GM12864 (cell line): ENCODE results near the gene C2orf81.
"Not testable (repeated sequence)": the region's sequence is repeated elsewhere in the genome, so short reads cannot be mapped to it uniquely, and the experiment has no call there.

ENCODE experiments used
- DNase-seq: peaks from one replicate; pipeline ENCODE4 v3.0.0-alpha.2; 2011; ENCODE audit warnings: low read depth
- H3K4me3 ChIP-seq: 2 replicates; pipeline ENCODE4 v1.5.1; 2011; ENCODE audit warnings: mild to moderate bottlenecking, low read depth, low read length, control low read depth
- TF ChIP-seq, protein P1 (sequence below): IDR thresholded peaks from 2 replicates; pipeline ENCODE4 v1.5.1; 2011; ENCODE audit warnings: low read depth, mild to moderate bottlenecking, moderate library complexity, low read length, control low read depth, inconsistent platforms; ENCODE audit errors: missing control alignments

Gene C2orf81

DNA sequence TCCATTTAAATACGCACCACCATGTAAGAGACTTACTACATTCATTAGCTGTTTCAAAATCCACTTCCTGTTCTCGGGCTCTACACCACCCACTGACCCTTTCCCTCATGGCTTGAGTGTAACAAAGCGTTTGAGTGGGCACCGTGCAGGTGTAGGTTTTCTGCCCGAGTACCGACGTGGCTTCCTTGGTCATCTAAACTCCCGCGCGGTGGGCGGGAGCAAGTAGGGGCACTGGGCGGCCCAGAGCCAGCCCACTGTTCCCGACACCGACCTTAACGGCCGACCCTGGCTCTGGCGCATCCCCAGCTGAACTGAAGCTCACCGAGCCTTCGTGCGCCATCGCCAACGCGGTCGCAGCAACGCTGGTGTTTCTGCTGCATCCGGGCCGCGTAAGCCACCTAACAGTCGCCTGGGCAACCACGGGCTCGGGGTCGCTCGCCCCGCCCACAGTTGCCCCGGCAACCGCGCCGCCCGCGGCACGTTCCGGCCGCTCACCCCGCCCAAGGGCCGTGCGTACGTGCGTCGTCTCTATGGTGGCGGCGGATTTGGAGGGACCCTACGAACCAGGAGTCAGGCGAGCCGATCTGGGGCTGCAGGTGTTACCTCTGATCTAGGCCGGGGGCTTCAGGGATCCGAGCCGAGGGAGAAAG lies at the start of gene C2orf81, which contains the start of gene WDR54:
C2orf81 (minus strand) TSS at position 399 of the 650 bp plus-strand sequence; CDS start at position 340, 59 bp downstream.
WDR54 (plus strand) TSS at position 510 of the 650 bp plus-strand sequence. CDS start 424 bp downstream, outside the sequence.
- TF ChIP-seq, protein P1, sequence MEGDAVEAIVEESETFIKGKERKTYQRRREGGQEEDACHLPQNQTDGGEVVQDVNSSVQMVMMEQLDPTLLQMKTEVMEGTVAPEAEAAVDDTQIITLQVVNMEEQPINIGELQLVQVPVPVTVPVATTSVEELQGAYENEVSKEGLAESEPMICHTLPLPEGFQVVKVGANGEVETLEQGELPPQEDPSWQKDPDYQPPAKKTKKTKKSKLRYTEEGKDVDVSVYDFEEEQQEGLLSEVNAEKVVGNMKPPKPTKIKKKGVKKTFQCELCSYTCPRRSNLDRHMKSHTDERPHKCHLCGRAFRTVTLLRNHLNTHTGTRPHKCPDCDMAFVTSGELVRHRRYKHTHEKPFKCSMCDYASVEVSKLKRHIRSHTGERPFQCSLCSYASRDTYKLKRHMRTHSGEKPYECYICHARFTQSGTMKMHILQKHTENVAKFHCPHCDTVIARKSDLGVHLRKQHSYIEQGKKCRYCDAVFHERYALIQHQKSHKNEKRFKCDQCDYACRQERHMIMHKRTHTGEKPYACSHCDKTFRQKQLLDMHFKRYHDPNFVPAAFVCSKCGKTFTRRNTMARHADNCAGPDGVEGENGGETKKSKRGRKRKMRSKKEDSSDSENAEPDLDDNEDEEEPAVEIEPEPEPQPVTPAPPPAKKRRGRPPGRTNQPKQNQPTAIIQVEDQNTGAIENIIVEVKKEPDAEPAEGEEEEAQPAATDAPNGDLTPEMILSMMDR: no peak
- DNase-seq: peak; percentile 77
- peak within 1 kb of the TSS; percentile 86 for H3K4me3 ChIP-seq

DNA sequence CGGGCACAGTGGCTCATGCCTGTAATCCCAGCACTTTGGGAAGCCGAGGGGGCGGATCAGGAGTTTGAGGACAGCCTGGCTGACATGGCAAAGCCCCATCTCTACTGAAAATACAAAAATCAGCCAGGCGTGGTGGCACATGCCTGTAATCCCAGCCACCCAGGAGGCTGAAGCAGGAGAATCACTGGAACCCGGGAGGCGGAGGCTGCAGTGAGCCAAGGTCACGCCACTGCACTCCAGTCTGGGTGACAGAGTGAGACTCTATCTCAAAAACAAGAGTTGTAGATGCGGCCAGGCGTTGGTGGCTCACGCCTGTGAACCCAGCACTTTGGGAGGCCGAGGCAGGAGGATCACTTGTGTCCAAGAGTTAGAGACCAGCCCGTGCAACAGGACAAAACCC lies 49.3 kb upstream of the C2orf81 start:
- H3K4me3 ChIP-seq, DNase-seq: not testable (repeated sequence)

DNA sequence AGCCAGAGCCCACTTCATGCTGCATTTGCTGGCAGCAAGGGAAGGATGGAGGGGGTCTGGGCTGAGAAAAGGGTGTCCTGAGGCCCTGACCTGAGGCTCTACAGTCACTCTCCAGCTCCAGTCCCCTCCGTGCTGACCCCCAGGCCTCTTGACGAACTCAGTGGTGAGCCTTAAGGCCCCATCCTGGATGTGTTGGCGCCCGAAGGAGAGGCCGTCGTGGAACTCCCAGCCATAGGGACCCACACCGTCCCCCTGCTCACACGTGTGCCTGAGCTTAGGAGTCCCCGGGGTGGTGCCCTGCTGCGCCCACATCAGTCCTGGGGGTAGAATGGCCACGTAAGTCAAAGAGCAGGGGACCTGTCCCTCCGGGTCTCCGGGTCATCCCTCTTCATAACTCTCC lies 43.0 kb upstream of the C2orf81 start:
- H3K4me3 ChIP-seq: peak overlapping the region; percentile 86
- no peak for DNase-seq
- TF ChIP-seq, protein P1: no peak

DNA sequence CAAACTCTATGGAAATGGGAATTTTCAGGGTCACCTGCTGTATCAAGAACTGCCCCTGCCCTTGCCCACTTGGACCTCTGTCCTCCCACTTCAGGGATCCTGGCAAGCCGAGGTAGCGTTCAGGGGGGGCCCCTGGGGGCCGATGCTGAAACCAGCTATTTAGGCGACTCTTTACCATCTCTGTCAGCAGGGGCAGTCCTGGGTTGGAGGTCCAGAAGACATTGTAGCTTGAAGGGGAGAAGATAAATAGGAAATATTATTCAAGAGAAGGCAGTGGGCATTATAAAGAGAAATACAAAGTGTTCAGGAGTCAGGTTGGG lies 41.3 kb upstream of the C2orf81 start:
- TF ChIP-seq, protein P1: no peak
- no peak overlapping the region for H3K4me3 ChIP-seq
- DNase-seq: no peak

DNA sequence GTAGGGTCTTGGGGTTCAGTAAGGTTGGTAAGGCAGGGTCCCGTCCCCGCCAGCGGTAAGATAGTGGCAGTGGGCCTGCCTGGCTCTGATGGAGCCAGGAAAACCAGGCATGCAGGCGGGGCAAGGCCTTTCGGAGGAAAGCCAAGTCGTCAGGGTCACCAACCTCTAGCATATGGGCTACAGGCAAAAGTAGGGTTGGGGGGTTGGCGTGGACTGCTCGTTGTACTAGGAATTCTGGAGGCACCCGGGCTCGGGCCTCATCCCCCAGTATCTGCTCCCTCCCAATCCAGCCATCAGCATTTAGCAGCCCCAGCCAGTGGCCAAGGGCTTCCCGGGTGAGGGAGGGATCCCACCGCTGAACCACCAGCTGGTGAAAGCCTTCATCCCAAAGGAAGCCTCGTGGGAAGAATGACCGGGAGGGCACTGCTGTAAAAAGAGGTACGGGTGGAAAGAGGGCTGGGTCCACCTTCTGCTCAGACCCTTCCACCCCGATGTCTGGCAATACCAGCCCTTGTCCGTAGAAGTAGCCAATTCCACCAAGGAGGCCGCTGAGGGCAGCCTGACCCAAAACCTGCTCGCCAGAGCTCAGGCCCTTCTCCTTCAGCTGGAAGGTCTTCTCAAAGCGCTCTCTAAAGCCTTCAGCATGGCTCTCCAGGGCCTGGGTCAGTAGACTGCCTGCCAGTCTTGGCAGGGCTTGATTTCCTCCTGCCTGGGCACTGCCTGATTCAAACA lies 40.8 kb upstream of the C2orf81 start:
- TF ChIP-seq, protein P1: no peak
- no peak overlapping the region for H3K4me3 ChIP-seq
- no peak for DNase-seq

DNA sequence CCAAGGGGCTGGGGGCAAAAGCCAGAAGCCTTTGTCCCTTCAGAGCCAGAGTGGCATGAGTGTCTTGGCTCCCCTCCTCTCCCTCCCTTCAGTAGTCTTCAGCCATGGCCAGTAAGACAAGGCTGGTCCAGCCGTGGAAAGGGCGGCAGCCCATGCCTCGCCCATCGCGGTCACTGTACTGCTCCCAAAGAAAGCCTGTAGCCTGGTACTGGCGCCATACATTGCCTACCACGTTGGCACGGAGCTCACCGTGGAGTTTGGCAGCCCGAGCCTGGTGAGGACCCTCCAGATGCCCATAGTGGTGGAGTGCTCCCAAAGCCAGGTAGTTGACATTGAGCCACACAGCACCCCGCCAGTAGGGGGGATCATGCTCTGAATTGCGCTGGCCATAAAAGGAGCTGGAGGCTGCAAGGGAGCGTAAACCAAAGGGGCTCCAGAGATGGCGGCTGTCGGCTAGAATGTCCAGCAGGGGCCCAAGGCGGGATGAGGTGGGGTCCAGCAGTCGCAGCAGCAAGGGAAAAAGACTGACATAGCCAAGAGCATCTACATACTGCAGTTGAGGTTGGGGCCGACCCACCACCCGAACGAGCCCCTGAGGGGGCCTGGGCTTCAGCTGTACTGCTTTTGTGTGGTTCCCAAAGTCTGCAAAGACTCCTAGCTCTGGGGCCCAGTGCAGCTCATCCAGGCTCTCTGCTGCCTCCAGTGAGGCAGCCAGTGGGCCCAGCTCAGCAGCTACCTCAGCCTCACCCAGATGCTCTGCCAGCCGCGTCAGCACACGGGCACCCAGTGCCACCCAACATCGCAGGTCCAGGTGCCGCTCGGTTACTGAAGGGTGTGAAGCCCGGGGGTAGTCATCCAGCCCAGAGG lies 40.0 kb upstream of the C2orf81 start:
- TF ChIP-seq, protein P1: peak; percentile 35
- no peak for DNase-seq
- no peak overlapping the region for H3K4me3 ChIP-seq

DNA sequence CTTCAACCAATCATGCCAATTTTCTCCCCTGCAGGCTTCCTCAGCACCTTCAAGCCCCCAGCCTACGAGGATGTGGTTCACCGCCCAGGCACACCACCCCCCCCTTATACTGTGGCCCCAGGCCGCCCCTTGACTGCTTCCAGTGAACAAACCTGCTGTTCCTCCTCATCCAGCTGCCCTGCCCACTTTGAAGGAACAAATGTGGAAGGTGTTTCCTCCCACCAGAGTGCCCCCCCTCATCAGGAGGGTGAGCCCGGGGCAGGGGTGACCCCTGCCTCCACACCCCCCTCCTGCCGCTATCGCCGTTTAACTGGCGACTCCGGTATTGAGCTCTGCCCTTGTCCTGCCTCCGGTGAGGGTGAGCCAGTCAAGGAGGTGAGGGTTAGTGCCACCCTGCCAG lies 38.8 kb upstream of the C2orf81 start:
- H3K4me3 ChIP-seq, DNase-seq: not testable (repeated sequence)

DNA sequence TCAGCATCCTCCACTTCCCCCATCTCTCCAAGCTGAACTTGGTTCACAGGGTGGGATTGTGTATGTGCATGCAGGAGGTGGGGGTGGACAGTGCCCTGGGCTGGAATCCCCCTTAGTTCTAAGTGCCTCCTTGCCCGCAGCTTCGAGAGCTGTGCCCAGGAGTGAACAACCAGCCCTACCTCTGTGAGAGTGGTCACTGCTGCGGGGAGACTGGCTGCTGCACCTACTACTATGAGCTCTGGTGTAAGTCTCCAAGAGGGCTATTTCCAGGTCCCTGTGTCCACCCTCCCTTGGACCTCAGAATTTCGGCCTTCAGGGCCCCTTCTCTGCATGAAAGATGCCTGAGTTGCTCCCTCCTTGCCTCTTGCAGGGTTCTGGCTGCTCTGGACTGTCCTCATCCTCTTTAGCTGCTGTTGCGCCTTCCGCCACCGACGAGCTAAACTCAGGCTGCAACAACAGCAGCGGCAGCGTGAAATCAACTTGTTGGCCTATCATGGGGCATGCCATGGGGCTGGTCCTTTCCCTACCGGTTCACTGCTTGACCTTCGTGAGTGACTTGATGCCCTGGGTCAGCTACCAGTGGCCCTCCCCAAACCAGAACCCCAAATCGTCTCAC lies 38.2 kb upstream of the C2orf81 start:
- not testable (repeated sequence) for DNase-seq
- peak overlapping the region; percentile 90 for H3K4me3 ChIP-seq
